ENCODE results near the gene KLHL7.

GRCh38 chr7:23164846-23165245 is 59.3 kb downstream of the KLHL7 start:
- no peak for TF ChIP-seq CTCF (IDR thresholded peaks at IDR 0.05)
- no peak for TF ChIP-seq POLR2A (IDR thresholded peaks at IDR 0.05)
- TF ChIP-seq EP300 (IDR thresholded peaks at IDR 0.05), result no peak
- TF ChIP-seq POLR2AphosphoS5 (IDR thresholded peaks at IDR 0.05), result no peak

Data from suprapubic skin (tissue), 4 donors.